ENCODE measurements around the gene FUT4.

The FUT4 gene

DNA sequence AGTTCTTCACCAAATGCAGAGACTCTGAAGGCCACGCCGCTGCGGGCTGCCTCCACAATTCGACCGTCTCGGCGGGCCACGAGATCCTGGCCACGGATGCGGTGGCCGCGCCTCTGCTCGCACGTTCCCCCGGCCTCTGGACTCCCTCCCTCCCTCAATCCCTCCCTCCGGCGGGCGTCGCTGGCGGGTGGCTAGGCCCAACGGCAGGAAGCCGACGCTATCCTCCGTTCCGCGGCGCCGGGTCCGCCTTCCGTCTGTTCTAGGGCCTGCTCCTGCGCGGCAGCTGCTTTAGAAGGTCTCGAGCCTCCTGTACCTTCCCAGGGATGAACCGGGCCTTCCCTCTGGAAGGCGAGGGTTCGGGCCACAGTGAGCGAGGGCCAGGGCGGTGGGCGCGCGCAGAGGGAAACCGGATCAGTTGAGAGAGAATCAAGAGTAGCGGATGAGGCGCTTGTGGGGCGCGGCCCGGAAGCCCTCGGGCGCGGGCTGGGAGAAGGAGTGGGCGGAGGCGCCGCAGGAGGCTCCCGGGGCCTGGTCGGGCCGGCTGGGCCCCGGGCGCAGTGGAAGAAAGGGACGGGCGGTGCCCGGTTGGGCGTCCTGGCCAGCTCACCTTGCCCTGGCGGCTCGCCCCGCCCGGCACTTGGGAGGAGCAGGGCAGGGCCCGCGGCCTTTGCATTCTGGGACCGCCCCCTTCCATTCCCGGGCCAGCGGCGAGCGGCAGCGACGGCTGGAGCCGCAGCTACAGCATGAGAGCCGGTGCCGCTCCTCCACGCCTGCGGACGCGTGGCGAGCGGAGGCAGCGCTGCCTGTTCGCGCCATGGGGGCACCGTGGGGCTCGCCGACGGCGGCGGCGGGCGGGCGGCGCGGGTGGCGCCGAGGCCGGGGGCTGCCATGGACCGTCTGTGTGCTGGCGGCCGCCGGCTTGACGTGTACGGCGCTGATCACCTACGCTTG lies at the start of gene FUT4:
Gene FUT4, plus strand, starts transcription at position 227 of the 951 bp plus-strand sequence. Its CDS starts 213 bp downstream, at position 440.
- DNase-seq: peak; percentile 63

GRCh38 chr11:94494126-94494680 lies 49.5 kb upstream of the FUT4 start:
- DNase-seq: no peak

- no peak for DNase-seq
Observed at GRCh38 chr11:94500181-94500580, 43.5 kb upstream of the FUT4 start.

DNA sequence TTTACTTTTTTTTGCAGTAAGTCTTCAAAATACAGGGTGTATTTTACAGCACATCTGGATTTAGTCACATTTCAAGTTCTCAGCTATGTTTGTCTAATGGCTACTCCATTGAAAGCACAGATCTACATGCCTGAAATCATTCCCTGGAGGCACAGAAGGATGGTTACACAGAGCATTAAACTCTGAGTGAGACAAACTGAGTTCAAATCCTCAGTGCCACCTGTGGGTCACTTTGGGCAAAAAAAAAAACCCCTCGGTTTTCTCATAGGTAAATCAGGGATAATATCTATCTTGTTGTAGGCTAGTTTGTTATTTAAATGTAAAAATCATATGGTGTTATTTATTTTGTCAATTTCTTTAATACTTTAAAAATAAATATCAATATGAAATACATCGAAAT lies 42.2 kb upstream of the FUT4 start:
- DNase-seq: no peak

DNA sequence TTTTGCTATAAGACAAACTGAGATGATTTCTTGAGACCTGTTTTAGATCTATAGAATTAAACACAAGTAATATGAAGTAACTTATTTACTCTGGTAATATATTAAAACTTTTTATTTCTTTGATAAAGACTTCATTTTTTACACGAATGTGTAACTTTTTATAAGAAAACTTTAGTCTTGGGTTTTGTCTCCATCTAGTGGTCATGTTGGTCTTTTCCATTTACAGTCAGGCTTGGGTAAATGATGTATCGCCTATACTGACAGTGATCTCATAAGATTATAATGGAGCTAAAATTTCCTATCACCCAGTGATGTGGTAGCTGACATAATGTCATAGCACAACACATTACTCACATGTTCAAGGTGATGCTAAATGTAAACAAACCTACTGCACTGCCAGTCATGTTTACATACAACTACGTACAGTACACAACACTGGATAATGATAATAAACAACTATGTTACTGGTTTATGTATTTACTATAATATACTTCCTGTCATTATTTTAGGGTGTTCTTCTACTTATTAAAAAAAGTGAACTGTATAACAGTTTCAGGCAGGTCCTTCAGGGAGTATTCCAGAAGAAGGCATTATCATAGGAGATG lies 38.9 kb upstream of the FUT4 start:
- peak; percentile 38 for DNase-seq

- DNase-seq: peak; percentile 25
Observed at GRCh38 chr11:94506513-94506912, 37.2 kb upstream of the FUT4 start.

DNA sequence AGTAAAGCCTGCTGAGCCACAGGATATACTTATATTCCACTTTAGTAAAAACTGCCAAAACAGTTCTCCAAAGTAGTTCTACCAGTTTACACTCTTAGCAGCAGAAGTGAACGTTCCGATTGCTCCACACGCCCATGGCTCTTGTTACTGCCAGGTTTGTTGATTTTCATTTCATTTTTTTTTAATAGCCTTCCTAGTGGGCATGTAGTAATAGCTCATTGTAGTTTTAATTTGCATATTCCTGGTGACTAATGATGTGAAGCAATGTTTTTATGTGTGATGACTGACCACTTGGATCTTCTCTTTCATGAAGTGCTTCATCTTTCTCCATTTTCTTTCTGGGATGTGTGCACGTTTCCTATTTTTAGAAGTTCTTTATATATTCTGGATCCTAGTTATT lies 36.2 kb upstream of the FUT4 start:
- peak; percentile 69 for DNase-seq

DNA sequence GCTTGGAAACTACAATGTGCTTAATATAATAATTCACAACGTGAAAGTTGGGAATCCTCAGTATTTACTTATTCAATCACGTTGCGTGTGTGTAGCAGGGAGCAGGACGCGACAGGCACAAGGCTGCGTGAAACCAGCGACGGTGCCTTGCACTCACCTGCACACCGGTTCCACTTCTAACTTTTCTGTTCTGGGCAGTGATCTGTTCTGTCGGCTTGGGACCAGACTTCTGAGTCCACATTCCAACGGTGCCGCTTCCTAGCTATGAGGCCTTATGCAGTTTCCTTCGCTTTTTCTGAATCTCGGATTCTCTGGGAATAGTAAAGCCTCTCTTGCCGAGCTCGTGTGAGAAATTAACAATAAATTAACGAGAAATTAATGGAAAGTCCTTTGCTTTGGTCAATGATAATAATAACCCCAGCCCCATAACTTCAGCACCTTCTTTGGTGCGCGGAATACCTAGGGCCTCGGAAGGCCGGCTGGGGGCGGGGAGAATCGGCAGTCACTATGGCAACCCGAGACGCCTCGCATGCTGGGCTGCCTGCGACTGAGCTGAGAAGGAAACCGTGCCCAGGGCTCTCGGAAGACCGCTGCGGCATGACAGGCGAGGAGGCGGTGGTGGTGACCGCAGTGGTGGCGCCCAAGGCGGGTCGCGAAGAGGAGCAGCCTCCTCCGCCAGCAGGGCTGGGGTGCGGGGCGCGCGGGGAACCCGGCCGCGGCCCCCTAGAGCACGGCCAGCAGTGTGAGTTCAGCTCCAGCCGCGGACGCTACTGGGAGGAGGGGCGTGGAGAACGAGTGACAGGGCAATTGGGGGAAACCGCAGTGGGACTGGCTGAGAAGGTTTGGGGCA lies 31.6 kb upstream of the FUT4 start, which contains the start of gene C11orf97:
Gene C11orf97, plus strand, starts transcription at position 530 of the 850 bp plus-strand sequence. Its CDS starts 68 bp downstream, at position 598.
- no peak for DNase-seq

GRCh38 chr11:94513091-94513490 lies 30.6 kb upstream of the FUT4 start:
- DNase-seq: no peak

- DNase-seq: no peak
Observed at GRCh38 chr11:94515398-94515797, 28.3 kb upstream of the FUT4 start.

- no peak for DNase-seq
Observed at GRCh38 chr11:94516725-94517124, 27.0 kb upstream of the FUT4 start.

DNA sequence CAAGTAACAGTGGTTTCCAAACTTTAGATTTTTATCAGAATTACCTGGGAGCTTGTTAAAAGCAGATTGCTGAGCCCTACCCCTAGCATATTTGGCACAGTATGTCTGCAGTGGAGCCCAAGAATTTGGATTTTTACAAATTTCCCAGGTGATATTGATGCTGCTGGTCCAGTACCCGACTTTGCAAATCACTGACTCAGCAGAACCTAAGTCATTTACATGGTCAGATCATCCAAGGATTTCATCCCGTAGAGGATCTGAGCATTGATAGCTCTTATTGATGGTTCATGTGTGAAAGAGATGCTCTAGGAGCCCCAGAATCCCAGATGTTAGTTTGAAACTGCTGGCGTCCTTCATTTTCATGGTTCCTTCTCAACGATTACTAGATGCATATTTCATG lies 25.4 kb upstream of the FUT4 start:
- DNase-seq: no peak

DNA sequence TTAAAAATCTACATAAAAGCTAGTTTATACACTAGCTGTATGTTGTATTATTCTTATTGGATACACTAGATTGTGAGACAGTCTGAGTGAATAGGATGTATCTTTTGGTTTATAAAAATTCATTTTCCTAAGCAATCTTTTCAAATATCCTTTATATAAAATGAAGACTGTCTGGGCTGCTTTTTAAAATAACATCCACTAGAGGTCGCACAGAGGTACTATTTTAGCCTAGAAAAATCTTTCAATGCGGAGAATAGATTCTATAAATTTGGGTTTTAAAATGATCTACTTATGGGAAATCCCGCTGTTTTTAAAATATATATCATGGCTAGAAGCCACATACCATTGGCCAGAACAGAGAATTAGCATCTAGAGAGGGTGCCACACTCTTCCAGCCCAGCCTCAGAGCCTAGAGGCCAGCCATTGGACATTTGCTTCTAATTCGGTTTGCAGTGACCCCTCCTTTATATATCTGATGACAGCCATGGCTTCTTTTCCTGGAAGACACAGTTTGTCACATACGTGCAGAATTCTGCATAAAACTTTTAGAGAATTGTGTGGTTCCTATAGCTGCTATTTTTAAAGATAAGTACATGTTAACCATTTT lies 24.1 kb upstream of the FUT4 start:
- peak; percentile 50 for DNase-seq

- DNase-seq: peak; percentile 36
Observed at GRCh38 chr11:94521684-94522083, 22.0 kb upstream of the FUT4 start.

DNA sequence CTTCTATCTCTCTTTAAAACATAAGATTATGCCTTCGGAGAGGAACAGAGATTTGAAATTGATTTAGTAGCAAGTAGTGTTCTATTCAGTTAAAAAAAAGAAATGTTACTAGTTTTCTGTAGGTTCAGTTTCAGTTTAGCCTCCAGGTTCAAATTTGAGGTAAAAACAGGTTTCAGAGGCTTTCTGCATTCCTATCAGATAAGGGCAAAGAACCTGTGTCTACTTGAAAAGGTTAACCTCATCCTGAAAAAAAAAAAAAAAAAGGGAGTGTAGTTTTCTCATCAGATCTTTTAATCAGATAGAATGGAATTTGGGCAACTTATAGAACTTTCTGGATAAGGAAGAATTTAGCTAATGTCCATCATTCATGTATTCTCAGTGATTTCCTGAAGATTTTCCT lies 19.4 kb upstream of the FUT4 start:
- DNase-seq: no peak

DNA sequence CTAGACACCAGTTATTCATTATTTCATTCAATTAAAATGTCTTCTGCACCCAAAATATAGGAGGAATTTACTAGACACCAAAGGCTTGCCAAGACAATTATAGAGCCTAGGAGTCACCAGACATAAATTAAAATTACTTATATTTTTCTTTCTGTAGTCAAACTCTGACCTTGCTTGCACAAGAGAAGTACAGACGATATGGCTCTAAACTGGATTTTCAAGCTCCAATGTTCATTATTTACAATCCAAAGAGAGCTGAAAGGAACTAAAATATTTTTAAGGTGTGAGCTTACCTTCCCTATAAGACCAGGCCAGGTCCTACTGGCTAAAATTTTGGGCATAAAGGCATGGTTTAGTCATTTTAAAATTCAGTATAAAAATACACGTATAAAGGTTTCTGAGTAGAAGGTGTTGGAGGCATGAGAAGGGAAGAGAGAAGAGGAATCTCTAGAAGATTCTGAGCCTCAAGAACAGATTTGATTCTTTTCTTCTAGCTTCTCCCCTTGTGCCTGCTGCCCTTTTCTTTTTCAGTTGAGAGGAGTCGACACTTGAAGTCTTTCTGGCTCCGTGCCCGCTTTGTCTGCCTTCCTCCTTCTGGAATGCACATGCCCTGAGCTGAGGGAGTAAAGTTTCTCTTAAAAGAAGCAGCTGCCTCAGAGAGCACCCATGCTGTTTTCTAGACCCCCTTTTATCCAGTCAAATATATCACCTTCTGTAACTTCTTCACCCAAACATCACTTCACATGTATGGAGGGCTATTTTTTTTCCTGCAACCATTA lies 18.0 kb upstream of the FUT4 start:
- DNase-seq: peak; percentile 27

GRCh38 chr11:94526645-94527438 lies 16.9 kb upstream of the FUT4 start:
- DNase-seq: peak; percentile 83

GRCh38 chr11:94528551-94528950 lies 15.2 kb upstream of the FUT4 start:
- DNase-seq: peak; percentile 35

- no peak for DNase-seq
Observed at GRCh38 chr11:94532211-94532610, 11.5 kb upstream of the FUT4 start.

DNA sequence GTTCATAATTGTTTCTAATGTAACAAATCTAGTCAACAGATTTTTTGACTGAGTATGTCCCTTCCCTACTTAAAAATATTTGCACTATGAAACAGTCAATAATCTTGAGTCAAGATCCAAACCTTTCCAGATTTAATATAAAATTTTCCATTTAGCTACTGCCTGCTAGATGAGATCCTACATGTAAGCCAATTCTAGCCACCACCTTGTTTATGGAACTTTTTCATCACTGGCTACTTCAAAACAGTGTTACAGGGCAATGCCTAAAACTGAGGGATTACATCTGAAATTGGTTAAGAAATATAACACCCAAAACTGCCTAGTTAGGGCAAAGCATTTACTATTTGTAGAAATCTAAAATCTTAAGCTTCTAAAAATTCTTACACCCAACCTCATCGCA lies 10.5 kb upstream of the FUT4 start:
- no peak for DNase-seq
